ENCODE data around the gene JAG1. TPM values are rescaled to one million over a fixed set of nuclear protein-coding genes. Genes with fewer than 3 reads are reported as not detected.

Gene JAG1
- total and polyA plus RNA-seq, 9 of the 15 experiments (the other 6 are each of a cell fraction or from before 2014, with no cell fraction given) = 0.04 to 0.40 (median 0.07) TPM

GRCh38 chr20:10675450-10675848 is 1.6 kb upstream of the JAG1 start (continued):
- TF ChIP-seq MLX (CRISPR knock-in tag; conservative IDR thresholded peaks at IDR 0.05) (no peak), XRCC5 (IDR thresholded peaks at IDR 0.05; ENCODE audit: low read depth, low read length) (no peak), NONO (IDR thresholded peaks at IDR 0.05; ENCODE audit: low read depth in 2 of 2, low read length in 1 of 2) (no peak)

- peak; percentile 42 to 67 (median 57) for DNase-seq (ENCODE audit: extremely low read depth in 1 of 4, low spot score in 3 of 4)
- ChIA-PET CTCF (ENCODE audit: low intra/inter-chr PET ratio) (no interaction called here), POLR2A (interaction anchor here (0.6 to 0.7 kb wide), 2 partner anchors 15 to 233 kb away, joined by 3 to 4 read pairs; no protein-coding TSS in a partner anchor)
- Histone ChIP-seq H3K27me3 (ENCODE audit: control insufficient read depth in 2 of 2, insufficient read depth in 2 of 2, low read length in 2 of 2) (peaks cover 3 to 27% of the 10 kb centered on the region in 2 experiments), H2AFZ (ENCODE audit: low read depth, low read length) (peak overlapping the region; percentile 85), H3K4me2 (ENCODE audit: insufficient read depth, low read length) (peak overlapping the region; percentile 66; the same call in 1 of the 2 replicates), H3K27ac (ENCODE audit: extremely low read depth, low read depth, low read length) (no peak overlapping the region), H3K4me1 (replicated peaks in 1 of 2; ENCODE audit: control insufficient read depth in 2 of 2, insufficient read depth in 2 of 2, low read length in 2 of 2) (peaks cover 0 to 35% of the 10 kb centered on the region in 2 experiments; a peak in 2 of 5 replicates), H3K9me3 (replicated peaks; ENCODE audit: control insufficient read depth, insufficient read depth, low read depth, low read length) (no peaks in the 10 kb centered on the region), H3K4me3 (peak overlapping the region; percentile 54), H3K9me1 (ENCODE audit: control insufficient read depth, insufficient read depth, low read length) (no peaks in the 10 kb centered on the region), H4K20me1 (replicated peaks; ENCODE audit: control insufficient read depth, insufficient read depth, low read length) (no peaks in the 10 kb centered on the region), H3K36me3 (ENCODE audit: control insufficient read depth, insufficient read depth, low read length) (no peaks in the 10 kb centered on the region), H3K9ac (ENCODE audit: insufficient read depth in 1 of 2, low read depth in 2 of 2, low read length in 2 of 2) (peak overlapping the region in 1 of 2 experiments; percentile 85; a peak in 2 of 4 replicates), H3K79me2 (ENCODE audit: control insufficient read depth, insufficient read depth, low read length) (no peaks in the 10 kb centered on the region)
- peak; percentile 82 for ATAC-seq
- WGBS (ENCODE audit: insufficient coverage, low coverage, missing lambda C conversion rate) = 12% methylated on average over 22 of the region's 38 CpGs
- in situ Hi-C loops (cut with MboI) (no loop called here), intact Hi-C loops (cut with micrococcal nuclease) (loop anchor here (2.0 kb wide), 1 partner anchor 22 kb away; no protein-coding TSS in a partner anchor)
- no peak for FAIRE-seq
- no TSS peak for BruUV-seq (replicated peaks)
- TF ChIP-seq MBD1 (CRISPR knock-in tag; IDR thresholded peaks at IDR 0.05) (no peak), TBL1XR1 (IDR thresholded peaks at IDR 0.05; ENCODE audit: low read length in 2 of 2) (no peak), CHAMP1 (IDR thresholded peaks at IDR 0.05) (no peak), ZNF347 (CRISPR knock-in tag; IDR thresholded peaks at IDR 0.05; ENCODE audit: low read depth) (no peak), THAP7 (CRISPR knock-in tag; IDR thresholded peaks at IDR 0.05) (no peak), KAT7 (CRISPR knock-in tag; IDR thresholded peaks at IDR 0.05; ENCODE audit: borderline replicate concordance) (no peak), NFE2 (IDR thresholded peaks at IDR 0.05; ENCODE audit: low read depth) (no peak), RAD21 (CRISPR knock-in tag; conservative IDR thresholded peaks at IDR 0.05 in 1 of 2, IDR thresholded peaks at IDR 0.05 in 1 of 2) (peak in 1 of 2 experiments; percentile 39; a peak in 1 of 4 replicates), U2AF1 (optimal IDR thresholded peaks at IDR 0.05; ENCODE audit: low read depth, low read length) (no peak), ZNF668 (CRISPR knock-in tag; IDR thresholded peaks at IDR 0.05) (no peak)
Measured at GRCh38 chr20:10674684-10675449, 1.1 kb upstream of the JAG1 start.

All from K562 (cell line).